Panc1 (cell line): ENCODE results near the gene NALCN.

Experiments used
- CTCF ChIP-seq: fragments of 450-650 bp; IDR thresholded peaks from 2 replicates; pipeline ENCODE4 v1.5.1; 2017; ENCODE audit warnings: mild to moderate bottlenecking
- POLR2AphosphoS5 ChIP-seq: IDR thresholded peaks from 2 replicates; pipeline ENCODE4 v1.6.1; 2012; ENCODE audit warnings: mild to moderate bottlenecking, low read depth, low read length, moderate library complexity
- REST ChIP-seq, 2 experiments: IDR thresholded peaks; 2 replicates each; pipeline ENCODE4 v1.6.1; 2011 to 2012; ENCODE audit warnings: low read depth in 2 of 2, control low read depth in 1 of 2, low read length in 1 of 2, mild to moderate bottlenecking in 1 of 2, moderate library complexity in 1 of 2; ENCODE audit not compliant: insufficient read depth in 1 of 2
- SIN3A ChIP-seq: IDR thresholded peaks from 2 replicates; pipeline ENCODE4 v1.6.1; 2012; ENCODE audit warnings: low read depth, mild to moderate bottlenecking, low read length, moderate library complexity, borderline replicate concordance; ENCODE audit not compliant: insufficient read depth

- TF ChIP-seq CTCF: no peak
- no peak for TF ChIP-seq SIN3A
- no peak for TF ChIP-seq POLR2AphosphoS5
- no peak for TF ChIP-seq REST (IDR thresholded peaks at IDR 0.05; ENCODE audit: insufficient read depth in 1 of 2, low read depth in 2 of 2, low read length in 1 of 2)
Observed at GRCh38 chr13:101098873-101099272, 317.4 kb downstream of the NALCN start.
